Stimulated activated CD8-positive, alpha-beta memory T cell treated with anti-CD3 and anti-CD28 coated beads, Interleukin-15, amount 100 ng/mL, for 24 hours (primary cell): ENCODE data around the gene LDLRAD4.

Experiments
- DNase-seq: peaks from one replicate; pipeline ENCODE4 v3.0.0-alpha.2; 2020; ENCODE audit warnings: low read depth

Gene LDLRAD4

DNA sequence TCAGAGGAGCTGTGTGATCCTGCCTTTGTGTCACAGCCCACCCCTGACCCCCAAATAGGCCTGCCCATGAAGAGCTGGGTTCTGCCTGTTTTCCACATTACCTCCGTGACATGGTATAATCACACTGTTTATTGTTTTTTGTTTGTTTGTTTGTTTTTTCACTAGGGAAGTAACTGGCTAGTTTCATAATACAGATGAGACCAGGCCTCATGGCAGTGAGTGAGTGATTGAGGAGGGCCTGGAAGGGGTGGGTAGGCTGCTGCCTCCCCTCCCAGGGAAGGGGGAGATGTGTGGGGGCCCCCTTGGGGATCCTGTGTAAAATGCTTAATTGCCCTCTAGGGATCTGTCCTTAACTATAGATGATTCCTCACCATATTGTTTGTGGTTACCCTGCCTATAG is 190.5 kb downstream of the LDLRAD4 start:
- DNase-seq = no peak

DNA sequence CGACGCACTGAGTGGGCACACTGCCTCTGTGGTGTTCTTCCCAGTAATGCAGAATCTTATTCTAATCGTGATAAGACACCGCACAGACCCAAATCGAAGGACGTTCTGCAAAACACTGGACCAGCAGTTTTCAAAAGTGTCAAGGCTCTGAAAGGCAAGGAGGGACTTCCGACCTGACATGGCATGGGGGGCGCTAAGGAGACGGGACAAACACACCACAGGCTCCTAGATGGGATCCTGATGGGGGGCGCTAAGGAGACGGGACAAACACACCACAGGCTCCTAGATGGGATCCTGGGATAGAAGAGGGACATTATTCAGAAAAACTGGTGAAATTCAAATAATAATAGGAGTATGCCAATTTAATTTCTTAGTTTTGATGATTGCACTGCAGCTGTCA is 191.4 kb downstream of the LDLRAD4 start:
- no peak for DNase-seq

DNA sequence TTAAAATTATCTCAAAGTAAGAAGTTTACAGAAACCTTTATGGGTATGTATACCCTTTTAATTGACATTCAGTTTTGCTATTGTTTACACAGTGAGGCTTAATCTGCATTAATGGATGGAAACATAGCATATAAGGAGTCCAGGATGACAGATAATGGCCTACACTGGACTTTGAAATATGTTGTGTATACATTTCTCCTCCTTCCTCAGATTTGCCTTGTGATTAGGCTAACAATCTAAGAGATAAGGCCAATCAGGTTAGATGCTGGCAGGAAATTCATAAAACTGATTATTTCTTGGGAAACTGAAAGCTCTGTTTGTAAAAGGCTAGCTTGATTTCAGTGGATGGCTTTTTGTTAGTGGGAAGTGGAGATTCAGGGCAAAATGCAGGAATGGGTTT is 191.9 kb downstream of the LDLRAD4 start:
- no peak for DNase-seq

DNA sequence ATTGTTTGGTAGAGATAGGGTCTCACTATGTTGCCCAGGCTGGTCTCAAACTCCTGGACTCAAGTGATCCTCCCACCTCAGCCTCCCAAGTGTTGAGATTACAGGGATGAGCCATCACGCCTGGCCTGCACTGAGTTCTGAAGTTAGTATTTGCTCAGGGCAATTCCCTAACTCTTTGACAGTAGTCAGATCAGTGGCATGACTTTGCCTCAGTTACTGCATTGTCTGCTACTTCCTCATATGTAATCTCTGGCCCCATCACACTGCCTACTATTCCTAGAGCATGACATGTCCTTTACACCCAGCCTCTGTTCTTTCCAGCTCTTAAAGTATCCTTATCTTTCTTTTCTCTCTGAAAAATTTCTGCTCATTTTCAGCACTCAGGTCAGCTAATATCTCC is 193.5 kb downstream of the LDLRAD4 start:
- no peak for DNase-seq

DNA sequence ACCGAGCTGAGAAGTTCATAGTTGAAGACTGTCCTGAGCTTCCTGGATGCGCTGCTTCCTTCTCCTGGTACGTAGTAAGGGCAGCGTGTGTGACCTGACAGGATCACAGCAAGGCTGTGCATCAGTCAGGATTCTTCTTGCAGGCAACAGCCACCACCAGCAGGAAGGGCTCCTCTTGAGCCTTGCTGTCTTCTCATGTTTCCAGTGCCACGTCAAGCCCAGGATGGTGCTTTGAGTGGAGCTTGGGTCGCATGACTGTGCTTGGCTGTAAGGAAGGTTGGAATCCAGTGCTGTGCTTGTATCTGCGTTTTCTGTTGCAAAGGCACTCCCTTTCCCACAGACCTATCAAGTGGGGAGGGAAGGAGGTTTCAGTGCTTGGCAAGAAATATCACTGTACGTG is 194.3 kb downstream of the LDLRAD4 start:
- DNase-seq = no peak

DNA sequence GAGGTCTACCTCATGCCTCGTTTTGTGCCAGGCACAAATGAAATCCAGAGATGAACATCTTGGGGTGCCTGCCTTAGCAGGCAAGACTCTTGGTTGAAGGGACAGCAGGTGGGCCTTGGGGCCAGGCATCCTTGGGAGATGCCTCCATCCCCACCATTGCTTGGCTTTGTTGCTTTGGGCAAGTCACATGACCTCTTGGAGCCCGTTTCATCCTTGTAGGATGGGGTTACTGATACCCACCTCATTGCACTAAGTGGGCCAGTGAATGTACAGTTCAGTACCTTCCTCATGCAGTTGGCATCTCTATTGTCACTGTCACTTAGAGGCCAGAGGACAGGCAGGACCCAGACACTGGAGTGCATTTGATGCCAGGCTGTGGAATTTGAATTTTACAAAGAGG is 195.5 kb downstream of the LDLRAD4 start:
- DNase-seq = no peak

DNA sequence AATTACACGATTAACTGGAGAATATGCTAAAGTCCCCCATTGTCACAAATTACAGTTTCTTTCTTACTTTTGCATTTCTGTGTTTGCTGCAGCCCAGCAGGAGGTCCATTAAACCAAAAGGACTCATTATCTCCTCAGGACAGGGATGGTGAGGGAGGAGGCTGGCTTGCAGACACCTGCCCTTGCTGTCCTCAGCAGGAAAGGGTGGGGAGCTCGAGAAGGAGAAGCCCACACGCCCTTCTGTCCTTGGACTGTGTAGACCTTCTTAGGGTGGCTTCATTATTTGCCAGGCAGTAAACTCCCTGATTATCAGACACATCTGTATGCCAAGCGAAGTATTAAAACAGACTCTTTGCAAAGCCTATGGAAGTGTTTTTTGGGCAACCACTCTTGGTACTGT is 196.0 kb downstream of the LDLRAD4 start:
- DNase-seq = no peak

DNA sequence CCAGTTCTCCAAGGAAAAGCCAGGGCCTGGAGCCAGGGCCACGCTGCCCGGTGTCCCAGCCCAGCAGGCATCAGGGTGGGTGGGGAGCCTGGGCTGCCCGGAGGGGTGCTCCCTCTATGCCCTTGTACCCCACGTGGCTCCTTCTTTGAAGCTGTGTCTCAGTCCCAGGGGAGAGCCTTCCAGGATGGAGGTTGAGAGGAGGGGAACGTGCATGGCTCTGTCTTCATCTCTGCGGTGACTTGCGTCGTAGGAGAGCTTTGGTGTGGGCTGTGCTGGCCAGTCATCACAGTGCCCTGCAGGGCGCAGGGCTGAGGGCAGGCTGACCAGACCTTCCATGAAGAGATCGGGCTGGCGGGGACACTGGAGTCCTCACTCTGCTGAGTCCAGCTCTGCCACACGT is 197.2 kb downstream of the LDLRAD4 start:
- no peak for DNase-seq

DNA sequence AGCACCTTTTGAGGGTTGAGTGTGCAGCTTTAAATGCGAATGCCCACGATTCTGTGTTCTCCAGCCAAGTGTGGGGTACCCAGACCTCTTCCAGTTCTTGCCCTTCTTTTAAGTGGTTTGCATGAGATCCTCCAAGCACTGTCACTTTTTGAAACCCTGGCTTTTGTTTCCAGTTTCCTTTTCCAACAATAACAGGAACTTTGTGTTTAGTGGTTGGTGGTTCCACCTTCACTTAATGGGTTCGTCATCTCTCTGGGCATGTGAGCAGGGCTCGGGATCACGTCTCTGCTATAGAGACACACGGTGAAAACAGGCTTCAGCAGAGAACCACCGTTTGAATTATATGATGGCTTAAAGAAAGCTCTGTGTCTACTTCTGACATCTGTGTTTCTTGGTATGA is 197.6 kb downstream of the LDLRAD4 start:
- no peak for DNase-seq

DNA sequence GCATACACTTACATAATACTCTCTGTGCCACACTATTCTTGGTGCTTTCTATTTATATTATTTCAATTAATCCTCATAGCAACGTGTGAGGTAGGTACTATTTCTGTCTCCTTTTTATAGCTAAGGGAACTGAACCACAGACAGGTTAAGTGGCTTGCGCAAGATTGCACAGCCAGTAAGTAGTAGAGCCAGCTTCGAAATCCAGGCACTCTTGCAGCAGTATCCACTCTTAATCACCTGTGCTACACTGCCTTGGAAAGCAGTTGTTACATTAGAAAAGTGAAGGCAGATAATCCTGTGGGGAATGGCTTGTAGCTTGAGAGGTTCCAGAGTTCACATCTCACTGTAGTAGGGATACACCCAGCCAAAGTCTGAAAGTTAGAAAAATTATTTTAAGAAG is 198.3 kb downstream of the LDLRAD4 start:
- DNase-seq = no peak

DNA sequence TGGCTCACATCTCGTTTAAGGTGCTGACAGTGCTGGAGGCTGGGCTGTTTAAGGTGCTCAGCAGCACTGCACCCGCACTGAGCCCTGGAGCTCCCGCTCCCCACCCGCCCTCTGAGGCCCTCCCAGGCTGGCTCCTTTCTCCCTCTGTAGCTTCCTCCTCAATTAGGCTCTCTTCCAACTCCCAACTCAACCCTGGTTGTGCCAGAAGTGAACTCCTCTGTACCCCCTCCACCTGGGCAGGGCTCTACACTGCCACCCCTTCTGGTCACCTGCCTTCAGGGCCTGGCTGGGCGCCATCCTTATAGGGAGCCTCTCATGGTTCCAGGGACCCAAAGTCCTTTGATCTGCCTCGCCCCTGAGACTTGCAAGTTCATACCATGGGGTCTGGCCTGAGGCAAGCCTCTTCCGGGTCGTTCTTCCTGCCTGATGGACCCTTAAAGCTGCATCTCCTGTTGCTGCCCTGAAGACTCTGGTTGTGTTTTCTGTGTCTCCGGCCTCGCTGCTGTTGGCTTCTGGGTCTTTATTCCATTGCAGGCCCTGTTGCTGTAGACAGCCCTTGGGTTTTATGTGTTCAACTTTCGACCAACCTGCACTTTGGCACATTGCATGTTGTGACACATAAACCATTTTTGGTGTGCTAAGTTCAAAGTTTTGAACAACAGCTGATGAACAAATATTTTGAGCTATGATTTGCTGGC is 199.6 kb downstream of the LDLRAD4 start:
- DNase-seq = no peak

DNA sequence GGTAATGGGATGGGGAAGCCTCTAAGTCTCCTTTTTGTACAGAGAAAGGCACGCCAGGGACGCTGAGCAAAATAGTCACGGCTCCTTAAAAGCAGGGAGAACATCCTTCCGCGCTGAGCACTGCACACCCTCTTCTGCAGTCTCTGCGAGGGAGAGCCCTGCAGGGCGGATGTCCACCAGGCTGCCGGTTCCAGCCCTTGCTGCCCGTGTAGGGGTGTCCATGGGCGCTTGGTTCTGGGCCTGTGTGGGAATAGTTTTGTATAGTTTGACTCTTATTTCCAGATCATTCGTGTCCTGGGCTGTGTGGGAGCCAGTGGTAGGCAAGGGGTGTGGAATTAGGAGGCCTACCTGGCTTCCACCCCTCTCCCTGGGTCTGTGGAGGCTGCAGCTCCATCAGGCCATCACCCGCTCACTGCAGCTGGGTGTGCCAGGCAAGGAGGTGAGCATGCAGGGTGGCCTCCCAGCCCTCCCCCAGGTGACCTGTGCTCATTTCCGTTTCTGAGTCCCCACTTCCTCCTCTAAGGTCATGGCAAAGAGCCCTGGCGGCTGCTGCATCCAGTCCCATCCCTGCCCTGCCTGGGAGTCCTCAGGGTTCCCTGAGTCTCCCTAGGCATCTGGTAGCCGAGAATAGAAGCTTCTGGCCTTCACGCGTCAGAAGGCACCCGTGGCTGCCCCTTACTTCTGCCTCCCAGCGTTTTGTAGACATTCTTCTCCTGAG is 202.6 kb downstream of the LDLRAD4 start:
- no peak for DNase-seq

DNA sequence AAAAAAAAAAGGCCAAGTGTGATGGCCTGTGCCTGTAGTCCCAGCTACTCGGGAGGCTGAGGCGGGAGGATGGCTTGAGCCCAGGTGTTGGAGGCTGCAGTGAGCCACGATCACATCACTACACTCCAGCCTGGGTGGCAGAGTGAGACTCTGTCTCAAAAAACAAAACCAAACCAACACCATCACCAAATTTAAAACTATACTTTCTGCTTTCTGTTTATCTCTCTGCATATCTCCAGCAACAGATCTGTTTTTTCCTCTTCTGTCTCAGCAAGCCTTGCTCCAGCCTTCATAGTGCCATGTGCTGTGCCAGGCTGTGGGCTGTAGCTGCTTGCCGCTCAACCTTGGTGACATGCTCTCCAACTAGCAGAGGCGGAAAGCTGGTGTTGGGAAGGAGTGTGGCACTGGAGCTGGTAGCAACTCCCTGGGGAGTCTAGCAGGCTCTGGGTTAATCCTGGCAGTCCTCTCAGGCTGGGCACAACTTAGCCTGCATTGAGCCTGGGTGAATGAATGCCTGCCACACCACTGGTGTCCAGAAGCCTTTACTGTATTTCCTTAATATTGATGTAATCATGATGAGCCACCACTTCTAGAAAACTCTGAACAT is 204.1 kb downstream of the LDLRAD4 start:
- no peak for DNase-seq

DNA sequence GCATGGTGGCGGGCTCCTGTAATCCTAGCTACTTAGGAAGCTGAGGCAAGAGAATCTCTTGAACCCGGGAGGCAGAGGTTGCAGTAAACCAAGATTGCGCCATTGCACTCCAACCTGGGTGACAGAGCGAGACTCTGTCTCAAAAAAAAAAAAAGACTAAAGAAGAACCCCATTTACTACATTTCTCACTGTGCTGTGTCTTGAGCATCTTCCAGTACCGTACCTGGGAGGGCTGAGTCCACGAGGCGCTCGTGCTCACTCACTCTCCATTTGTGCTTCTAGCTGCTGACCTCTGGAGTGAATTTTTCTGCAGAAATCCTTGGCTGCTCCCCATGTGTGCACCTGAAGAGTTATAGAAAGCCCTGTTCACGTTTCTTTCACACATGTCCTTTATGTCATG is 204.8 kb downstream of the LDLRAD4 start:
- DNase-seq = no peak

DNA sequence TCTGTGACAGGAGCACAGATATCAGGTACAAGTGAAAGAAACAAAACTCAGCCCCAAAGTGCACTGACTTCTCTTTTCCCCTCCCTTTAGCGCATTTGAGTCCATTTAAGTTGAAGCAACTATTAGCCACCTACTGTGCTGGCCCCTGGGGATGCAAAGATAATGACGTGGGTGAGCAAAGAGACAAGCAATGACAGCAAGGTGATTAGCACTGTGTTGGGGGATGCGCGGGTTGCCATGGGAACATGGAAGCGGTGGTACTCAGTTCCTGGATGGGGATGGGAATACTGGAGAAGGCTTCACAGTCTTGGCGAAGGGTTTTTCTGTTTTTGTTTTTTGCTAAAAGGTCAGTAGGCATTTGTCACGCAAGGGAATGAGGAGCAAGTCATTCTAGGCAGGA is 205.8 kb downstream of the LDLRAD4 start:
- no peak for DNase-seq

DNA sequence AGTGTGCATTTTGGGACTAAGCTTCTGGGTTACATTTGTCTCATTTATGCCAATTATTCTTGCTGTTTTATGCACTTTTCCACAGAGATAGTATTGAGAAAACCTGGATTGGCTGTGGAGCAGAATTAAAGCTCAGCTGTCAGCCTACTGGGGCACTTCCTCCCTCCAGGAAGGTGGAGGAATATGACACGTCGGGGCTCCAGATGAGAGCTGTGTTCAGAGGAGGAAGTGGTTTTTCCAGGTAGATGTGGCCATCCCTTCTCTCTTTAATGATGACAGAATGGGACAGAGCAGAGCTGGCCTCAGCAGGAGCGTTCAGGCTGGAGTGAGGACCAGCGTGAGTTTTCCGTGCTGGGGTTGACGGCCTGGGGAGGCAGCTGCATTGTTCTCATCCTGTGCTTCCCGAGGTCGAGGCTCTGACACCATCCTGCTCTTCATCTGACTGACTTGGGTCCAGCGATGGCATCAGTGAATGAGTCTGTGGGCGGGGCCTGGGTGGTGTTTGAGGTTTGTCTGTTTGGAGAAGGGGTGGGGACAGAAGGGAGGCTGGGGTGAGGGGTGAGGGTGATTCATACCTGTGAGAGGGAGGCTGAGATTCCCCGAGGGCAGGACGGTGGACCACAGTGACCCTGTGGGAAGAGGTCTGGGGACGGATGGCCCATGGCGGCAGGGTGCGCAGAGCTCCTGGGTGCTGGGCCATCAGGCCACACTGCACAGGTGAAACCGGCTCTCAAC is 207.0 kb downstream of the LDLRAD4 start:
- DNase-seq = no peak

DNA sequence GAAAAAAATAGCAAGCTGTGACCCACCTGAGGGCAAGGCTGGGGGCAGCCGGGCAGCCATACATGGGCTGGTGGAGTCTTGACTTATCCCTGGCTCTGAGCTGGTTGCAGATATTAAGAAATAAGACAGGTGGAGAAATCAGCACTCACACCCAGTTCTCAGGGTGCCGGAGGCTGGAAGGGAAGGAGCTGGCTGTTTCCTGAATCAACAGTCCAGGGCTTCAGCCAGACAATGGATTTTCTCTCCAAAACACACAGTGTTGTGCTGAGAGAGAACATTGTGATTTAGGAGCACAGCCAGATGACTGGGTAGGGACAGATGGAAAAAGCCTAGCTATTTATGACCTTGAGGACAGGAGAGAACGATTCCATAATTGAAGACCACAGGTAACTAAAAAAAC is 208.8 kb downstream of the LDLRAD4 start:
- no peak for DNase-seq

DNA sequence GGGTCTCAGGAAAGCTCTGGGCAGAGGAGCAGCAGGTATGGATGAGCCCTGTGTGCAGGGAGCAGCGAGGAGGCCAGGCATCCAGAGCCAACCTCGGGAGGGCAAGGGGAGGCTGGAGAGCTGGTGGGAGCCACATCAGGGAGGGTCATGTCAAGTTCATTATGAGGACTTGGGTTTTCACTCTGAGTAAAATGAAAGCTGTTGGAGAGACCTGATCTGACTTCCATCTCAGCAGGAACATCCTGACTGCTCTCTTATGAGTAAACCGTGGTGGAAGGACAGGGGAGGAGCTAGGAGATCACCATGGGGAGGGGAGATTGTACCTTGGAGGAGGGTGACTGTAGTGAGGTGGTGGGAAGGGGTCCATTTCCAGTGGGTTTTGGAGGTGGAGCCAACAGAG is 209.8 kb downstream of the LDLRAD4 start:
- DNase-seq = no peak

DNA sequence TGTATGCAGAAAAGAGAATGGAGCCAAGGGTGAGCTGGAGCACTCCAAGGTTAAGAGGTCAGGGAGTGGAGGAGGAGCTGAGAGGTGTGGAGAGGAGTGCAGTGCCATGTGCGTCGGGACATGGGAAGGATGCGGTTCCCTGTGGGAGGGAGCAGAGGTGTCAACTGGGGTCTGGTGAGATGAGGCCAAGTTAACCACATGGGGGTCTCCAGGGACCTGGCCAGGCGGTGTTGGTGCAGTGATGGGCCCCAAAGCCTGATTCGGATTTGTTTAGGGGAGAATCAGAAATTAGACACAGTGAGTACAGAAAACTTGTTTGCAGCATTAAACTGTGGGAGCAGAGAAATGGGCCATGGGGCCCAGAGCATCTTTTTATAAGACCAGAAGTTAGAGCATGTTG is 210.5 kb downstream of the LDLRAD4 start:
- no peak for DNase-seq

DNA sequence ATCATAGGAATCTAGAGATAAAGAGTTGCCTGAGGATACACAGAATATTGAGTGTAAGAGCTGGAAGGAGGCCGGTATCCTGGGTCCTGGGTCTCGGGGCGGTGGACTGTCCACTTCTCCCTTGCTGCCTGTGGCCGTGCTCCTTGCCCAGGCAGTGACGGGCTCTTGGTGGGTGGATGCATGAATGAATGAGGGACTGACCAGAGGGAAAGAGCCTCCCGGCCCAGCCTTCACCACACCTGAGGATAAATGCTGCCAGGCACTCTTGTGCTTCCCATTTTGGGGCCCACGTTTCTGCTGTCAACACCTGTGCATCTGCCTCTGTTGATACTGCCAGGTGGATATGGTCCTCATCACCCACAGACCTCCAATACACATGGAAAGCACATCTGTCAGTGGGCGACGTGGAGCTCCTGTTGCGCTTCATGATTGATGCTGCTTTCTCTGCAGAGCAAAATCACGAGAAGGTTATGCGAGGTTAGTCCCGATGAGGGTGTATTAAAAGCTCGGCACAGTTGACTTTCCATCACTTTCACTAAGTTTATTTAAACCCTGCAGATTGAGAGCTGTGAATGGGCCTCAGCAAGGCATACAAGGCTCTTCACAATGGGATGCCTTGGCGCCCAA is 211.4 kb downstream of the LDLRAD4 start:
- no peak for DNase-seq

DNA sequence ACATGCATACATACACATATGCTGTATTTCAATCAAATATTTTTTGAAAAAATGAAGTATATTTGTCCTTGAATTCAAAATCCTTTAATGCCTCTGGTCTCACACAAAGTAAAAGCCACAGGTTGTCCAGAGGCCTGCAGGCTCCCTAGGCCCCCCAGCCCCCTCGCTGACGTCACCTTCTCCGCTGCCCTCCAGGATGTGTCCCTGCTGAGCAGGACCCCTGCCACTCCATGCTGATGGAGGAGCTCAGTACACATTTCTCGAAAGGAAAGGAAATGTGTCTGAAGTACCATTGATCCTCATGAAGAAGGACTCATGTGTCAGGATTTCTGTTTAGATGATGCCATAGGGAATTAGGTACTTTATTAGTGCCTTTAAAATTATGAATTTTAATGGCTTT is 212.1 kb downstream of the LDLRAD4 start:
- DNase-seq = no peak

DNA sequence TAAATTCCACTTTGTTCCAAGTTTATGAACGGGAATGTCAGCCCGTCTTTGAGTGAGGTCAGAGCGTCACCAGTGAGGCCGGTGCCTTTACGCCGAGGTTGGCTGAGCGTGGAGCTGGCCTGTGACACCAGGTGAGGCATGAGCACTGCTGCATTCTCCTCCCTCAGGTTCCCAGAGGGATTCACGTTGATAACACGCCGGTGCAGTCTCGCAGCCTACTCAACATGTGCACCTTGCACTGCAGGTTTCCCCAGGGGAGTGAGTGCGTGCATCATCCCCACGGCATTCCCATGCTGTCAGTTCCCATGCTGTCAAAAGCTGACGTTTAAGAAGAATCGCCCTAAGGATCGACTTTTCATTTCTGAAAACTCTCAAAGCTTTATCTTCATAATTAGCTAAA is 213.3 kb downstream of the LDLRAD4 start:
- no peak for DNase-seq
